SK-N-SH (cell line): Measurements from ENCODE around the gene CLPSL2. TPM values are rescaled to one million over a fixed set of nuclear protein-coding genes. Genes with fewer than 3 reads are reported as not detected.

Source experiments
- CTCF ChIA-PET: fragments of 300-600, 350-600 bp; formaldehyde crosslinking; extraction: SDS; loops from one replicate; lab custom pipeline; 2021; lab: Yijun Ruan, JAX
- POLR2A ChIA-PET: fragments of 350-600 bp; sonication (Branson Sonifier 250); formaldehyde crosslinking; extraction: SDS; loops from one replicate; lab custom pipeline; 2020; ENCODE audit warnings: antibody characterized with exemption, inconsistent platforms; lab: Yijun Ruan, JAX
- DNase-seq: peaks from one replicate; pipeline ENCODE4 v3.0.0; 2012
- H2AFZ ChIP-seq: fragments of 200-600 bp; sonication (generic); 2 replicates; pipeline ENCODE4 v1.8.1; 2016; ENCODE audit warnings: antibody characterized with exemption, mild to moderate bottlenecking, low read depth
- H3F3A ChIP-seq: fragments of 200-600 bp; sonication (generic); replicated peaks from 2 replicates; pipeline ENCODE3; 2016; ENCODE audit warnings: antibody characterized with exemption, mild to moderate bottlenecking; ENCODE audit not compliant: insufficient read depth
- H3K27ac ChIP-seq, 2 experiments: fragments of 200-500 bp in 1 of 2; fragments of 200-600 bp in 1 of 2; sonication (Bioruptor generic) in 1 of 2; sonication (generic), shearing (Covaris generic) in 1 of 2; 2 replicates each; pipeline versions ENCODE4 v1.5.1 to v1.6.1; 2014 to 2016; ENCODE audit warnings: low read depth in 2 of 2, inconsistent platforms in 1 of 2, low read length in 1 of 2, mild to moderate bottlenecking in 1 of 2, mixed read lengths in 1 of 2
- H3K27me3 ChIP-seq: fragments of 200-600 bp; sonication (generic), shearing (Covaris generic); 2 replicates; pipeline ENCODE4 v1.6.1; 2016; ENCODE audit warnings: mixed run types; ENCODE audit not compliant: insufficient read depth
- H3K36me3 ChIP-seq, 2 experiments: fragments of 200-500 bp in 1 of 2; fragments of 200-600 bp in 1 of 2; sonication (Bioruptor generic) in 1 of 2; sonication (generic) in 1 of 2; replicated peaks in 1 of 2; 2 replicates each; pipeline versions ENCODE3 to v1.5.1; 2014 to 2016; ENCODE audit warnings: low read length in 1 of 2, mild to moderate bottlenecking in 1 of 2; ENCODE audit not compliant: insufficient read depth in 2 of 2, control insufficient read depth in 1 of 2
- H3K4me1 ChIP-seq, 2 experiments: fragments of 200-500 bp in 1 of 2; fragments of 200-600 bp in 1 of 2; sonication (Bioruptor generic) in 1 of 2; sonication (generic), shearing (Covaris generic) in 1 of 2; 2 replicates each; pipeline versions ENCODE4 v1.5.1 to v1.6.1; 2014 to 2016; ENCODE audit warnings: low read depth in 1 of 2, low read length in 1 of 2, mixed run types in 1 of 2; ENCODE audit not compliant: insufficient read depth in 2 of 2, control insufficient read depth in 1 of 2
- H3K4me2 ChIP-seq: fragments of 200-600 bp; sonication (generic), shearing (Covaris generic); 2 replicates; pipeline ENCODE4 v1.6.1; 2017; ENCODE audit warnings: mixed run types
- H3K4me3 ChIP-seq, 2 experiments: fragments of 200-500 bp in 1 of 2; fragments of 200-600 bp in 1 of 2; sonication (Bioruptor generic) in 1 of 2; sonication (generic), shearing (Covaris generic) in 1 of 2; 2 replicates each; pipeline versions ENCODE4 v1.5.1 to v1.8.1; 2014 to 2016; ENCODE audit warnings: low read depth in 2 of 2, inconsistent platforms in 1 of 2, low read length in 1 of 2, mild to moderate bottlenecking in 1 of 2, mixed read lengths in 1 of 2, moderate library complexity in 1 of 2
- H3K79me2 ChIP-seq: fragments of 200-600 bp; sonication (generic); 2 replicates; pipeline ENCODE4 v1.8.1; 2017; ENCODE audit warnings: mild to moderate bottlenecking; ENCODE audit not compliant: insufficient read depth
- H3K9ac ChIP-seq: fragments of 200-600 bp; sonication (generic); 2 replicates; pipeline ENCODE4 v1.6.1; 2017; ENCODE audit warnings: mixed run types
- H3K9me2 ChIP-seq: fragments of 200-600 bp; sonication (generic); 2 replicates; pipeline ENCODE4 v1.6.1; 2017; ENCODE audit warnings: mixed run types
- H3K9me3 ChIP-seq: fragments of 200-600 bp; sonication (generic); 2 replicates; pipeline ENCODE4 v1.6.1; 2017; ENCODE audit warnings: mixed run types, mild to moderate bottlenecking, moderate library complexity
- H4K20me1 ChIP-seq: fragments of 200-600 bp; sonication (generic); 2 replicates; pipeline ENCODE4 v1.6.1; 2017; ENCODE audit warnings: mild to moderate bottlenecking, mixed run types; ENCODE audit not compliant: insufficient read depth
- CTCF ChIP-seq: fragments of 200-600 bp; sonication (generic); IDR thresholded peaks from 2 replicates; pipeline ENCODE4 v1.6.1; 2017; ENCODE audit warnings: antibody characterized with exemption, mild to moderate bottlenecking, moderate library complexity
- FOXM1 ChIP-seq: IDR thresholded peaks from 2 replicates; pipeline ENCODE4 v1.4.0; 2012; ENCODE audit warnings: low read depth, mild to moderate bottlenecking
- GATA2 ChIP-seq: sonication (generic); formaldehyde crosslinking; IDR thresholded peaks from 2 replicates; pipeline ENCODE4 v1.5.0; 2020; ENCODE audit warnings: mild to moderate bottlenecking, missing genetic modification reagents
- IRF3 ChIP-seq: fragments of 150-350 bp; IDR thresholded peaks from 2 replicates; pipeline ENCODE4 v1.6.1; 2016; ENCODE audit warnings: mild to moderate bottlenecking, low read depth, low read length
- NFIC ChIP-seq: IDR thresholded peaks from 2 replicates; pipeline ENCODE4 v1.4.0; 2012; ENCODE audit warnings: borderline replicate concordance
- NRF1 ChIP-seq: IDR thresholded peaks from 2 replicates; pipeline ENCODE4 v1.6.1; 2012; ENCODE audit warnings: low read depth, mild to moderate bottlenecking, low read length
- PBX3 ChIP-seq: IDR thresholded peaks from 2 replicates; pipeline ENCODE4; 2012
- RAD21 ChIP-seq: IDR thresholded peaks from 2 replicates; pipeline ENCODE4 v1.6.1; 2012; ENCODE audit warnings: mild to moderate bottlenecking, low read length
- RCOR1 ChIP-seq: fragments of 150-350 bp; IDR thresholded peaks from 2 replicates; pipeline ENCODE4 v1.6.1; 2017; ENCODE audit warnings: antibody characterized with exemption, low read length
- RFX5 ChIP-seq: IDR thresholded peaks from 2 replicates; pipeline ENCODE4 v1.6.1; 2012; ENCODE audit warnings: mild to moderate bottlenecking, improper control_type of control experiment, low read length
- SIN3A ChIP-seq: IDR thresholded peaks from 2 replicates; pipeline ENCODE4 v1.6.1; 2012; ENCODE audit warnings: low read depth, mild to moderate bottlenecking, low read length, moderate library complexity, borderline replicate concordance
- SMC3 ChIP-seq: IDR thresholded peaks from 2 replicates; pipeline ENCODE4 v1.6.1; 2012; ENCODE audit warnings: low read depth, low read length, improper control_type of control experiment
- TCF12 ChIP-seq: IDR thresholded peaks from 2 replicates; pipeline ENCODE4 v1.4.0; 2012
- TEAD4 ChIP-seq: IDR thresholded peaks from 2 replicates; pipeline ENCODE4 v1.4.0; 2012; ENCODE audit warnings: mild to moderate bottlenecking, borderline replicate concordance; ENCODE audit not compliant: insufficient read depth
- YY1 ChIP-seq: IDR thresholded peaks from 2 replicates; pipeline ENCODE4 v1.4.0; 2012; ENCODE audit warnings: low read depth, mild to moderate bottlenecking
- ZBTB33 ChIP-seq: IDR thresholded peaks from 2 replicates; pipeline ENCODE4 v1.4.0; 2012; ENCODE audit warnings: low read depth, borderline replicate concordance
- WGBS: methylation state at CpG from one replicate; pipeline ENCODE4 v1.1.6; 2017; ENCODE audit warnings: low lambda C conversion rate; 5-methylcytosine and 5-hydroxymethylcytosine counted together
- polyA plus RNA-seq, 3 experiments: library from polyadenylated mRNA; depleted of rRNA; stranded (reverse); fragments of >200 nt; gene quantifications; 2 replicates each; pipeline ENCODE4 v1.2.3, GENCODE V29; 2012
- TF ChIP-seq, protein P1 (sequence below): fragments of 150-350 bp; IDR thresholded peaks from 2 replicates; pipeline ENCODE4 v1.6.1; 2017; ENCODE audit warnings: antibody characterized with exemption, low read length, low read depth, borderline replicate concordance
- TF ChIP-seq, protein P2 (sequence below): IDR thresholded peaks from 2 replicates; pipeline ENCODE4 v1.4.0; 2012; ENCODE audit warnings: low read depth, borderline replicate concordance

Gene CLPSL2
- polyA plus RNA-seq, 1 of the 3 experiments (the other 2 are of a cell fraction) = not detected

- Histone ChIP-seq H3K4me1 (no peaks in the 10 kb centered on the region), H3F3A (no peaks in the 10 kb centered on the region), H3K4me3 (no peak overlapping the region), H3K9me2 (no peaks in the 10 kb centered on the region), H3K27ac (no peak overlapping the region), H3K27me3 (peaks cover 44% of the 10 kb centered on the region), H3K4me2 (no peak overlapping the region), H2AFZ (no peak overlapping the region), H3K79me2 (no peaks in the 10 kb centered on the region), H3K9me3 (no peaks in the 10 kb centered on the region), H3K36me3 (no peaks in the 10 kb centered on the region), H3K9ac (no peak overlapping the region), H4K20me1 (no peaks in the 10 kb centered on the region)
- no peak for TF ChIP-seq NRF1
- TF ChIP-seq TCF12 = no peak
- no peak for TF ChIP-seq ZBTB33
- TF ChIP-seq FOXM1 = no peak
- no peak for TF ChIP-seq NFIC
- TF ChIP-seq CTCF = no peak
- no peak for TF ChIP-seq RCOR1
- no peak for TF ChIP-seq TEAD4
- TF ChIP-seq PBX3 = no peak
- TF ChIP-seq, protein P1, sequence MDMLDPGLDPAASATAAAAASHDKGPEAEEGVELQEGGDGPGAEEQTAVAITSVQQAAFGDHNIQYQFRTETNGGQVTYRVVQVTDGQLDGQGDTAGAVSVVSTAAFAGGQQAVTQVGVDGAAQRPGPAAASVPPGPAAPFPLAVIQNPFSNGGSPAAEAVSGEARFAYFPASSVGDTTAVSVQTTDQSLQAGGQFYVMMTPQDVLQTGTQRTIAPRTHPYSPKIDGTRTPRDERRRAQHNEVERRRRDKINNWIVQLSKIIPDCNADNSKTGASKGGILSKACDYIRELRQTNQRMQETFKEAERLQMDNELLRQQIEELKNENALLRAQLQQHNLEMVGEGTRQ = no peak
- 25% methylated on average over 4 of the region's 4 CpGs for WGBS
- no peak for DNase-seq
- POLR2A ChIA-PET = no interaction called here
- CTCF ChIA-PET = interaction anchor here (1.3 to 1.8 kb wide), 3 partner anchors 8 to 32 kb away, joined by 3 to 8 read pairs (median 6); partner anchors contain the start of gene CLPS
Observed at GRCh38 chr6:35788423-35788982, 12.1 kb downstream of the CLPSL2 start.

DNA sequence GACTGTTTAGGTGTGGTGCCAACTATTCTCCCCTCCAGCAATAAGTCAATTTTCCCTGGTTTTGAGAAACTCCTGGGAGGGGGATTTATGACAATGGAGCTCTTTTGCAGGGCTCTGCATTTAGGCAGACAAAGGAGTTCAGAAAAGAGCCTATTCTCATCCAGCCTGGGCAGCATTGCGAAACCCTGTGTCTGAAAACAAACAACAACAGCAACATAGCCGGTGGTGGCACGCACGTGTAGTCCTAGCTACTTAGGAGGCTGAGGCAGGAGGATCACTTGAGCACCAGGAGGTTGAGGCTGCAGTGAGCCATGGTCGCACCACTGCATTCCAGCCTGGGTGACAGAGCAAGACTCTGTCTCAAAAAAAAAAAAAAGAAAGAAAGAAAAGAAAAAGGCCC is 14.3 kb downstream of the CLPSL2 start:
- Histone ChIP-seq H4K20me1 (no peaks in the 10 kb centered on the region), H3K27ac (no peak overlapping the region), H3K27me3 (peaks cover 44% of the 10 kb centered on the region), H3K4me1 (no peaks in the 10 kb centered on the region), H3K4me3 (no peak overlapping the region), H3K9me3 (no peaks in the 10 kb centered on the region), H3K9ac (no peak overlapping the region), H3K79me2 (no peaks in the 10 kb centered on the region), H3K9me2 (no peaks in the 10 kb centered on the region), H3K4me2 (no peak overlapping the region), H3K36me3 (no peaks in the 10 kb centered on the region), H3F3A (no peaks in the 10 kb centered on the region), H2AFZ (no peak overlapping the region)
- ChIA-PET CTCF (no interaction called here), POLR2A (no interaction called here)
- WGBS = 78% methylated on average over 5 of the region's 5 CpGs
- DNase-seq = no peak
- TF ChIP-seq SMC3 (no peak), RAD21 (no peak), TEAD4 (no peak), RFX5 (no peak), IRF3 (no peak), TCF12 (no peak), YY1 (no peak), GATA2 (CRISPR knock-in tag) (no peak), FOXM1 (no peak), SIN3A (no peak), NFIC (no peak)
- TF ChIP-seq, protein P2, sequence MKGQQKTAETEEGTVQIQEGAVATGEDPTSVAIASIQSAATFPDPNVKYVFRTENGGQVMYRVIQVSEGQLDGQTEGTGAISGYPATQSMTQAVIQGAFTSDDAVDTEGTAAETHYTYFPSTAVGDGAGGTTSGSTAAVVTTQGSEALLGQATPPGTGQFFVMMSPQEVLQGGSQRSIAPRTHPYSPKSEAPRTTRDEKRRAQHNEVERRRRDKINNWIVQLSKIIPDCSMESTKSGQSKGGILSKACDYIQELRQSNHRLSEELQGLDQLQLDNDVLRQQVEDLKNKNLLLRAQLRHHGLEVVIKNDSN = no peak
